ENCODE results near the gene BCORL1. TPM values are rescaled to one million over a fixed set of nuclear protein-coding genes. Genes with fewer than 3 reads are reported as not detected.

Gene BCORL1
- total and polyA plus RNA-seq, 2 of the 4 experiments (the other 2 are of a cell fraction) = 0.54 to 1.6 TPM

DNA sequence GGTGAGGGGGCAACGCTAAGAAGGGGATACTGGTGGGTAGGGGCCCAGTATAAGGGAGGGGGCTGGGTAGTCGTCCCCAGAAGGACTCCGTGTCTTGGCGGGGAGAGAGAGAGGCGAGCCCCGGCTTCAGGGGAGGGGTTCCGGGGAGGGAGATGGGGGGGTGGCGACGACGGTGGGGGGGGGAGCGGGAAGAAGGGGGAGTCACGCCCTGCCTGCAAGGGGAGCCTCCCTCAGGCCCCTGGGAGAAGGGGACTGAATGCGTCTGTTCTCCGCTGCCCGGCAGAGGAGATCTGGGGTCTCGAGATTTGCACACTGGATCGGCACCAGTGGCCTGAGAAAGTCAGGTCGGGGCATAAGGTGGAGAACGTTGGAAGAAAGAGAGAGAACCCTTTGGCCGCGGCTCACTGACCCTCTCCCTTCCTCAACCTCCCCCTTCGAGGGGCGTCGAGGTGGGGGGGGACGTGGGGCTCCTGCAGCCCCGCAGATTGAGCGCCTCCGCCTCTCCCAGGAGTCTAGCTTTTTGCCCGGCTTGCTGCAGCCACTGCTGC is 609 bp upstream of the BCORL1 start:
- H3K27me3 ChIP-seq (ENCODE audit: control insufficient read depth, insufficient read depth, low read length) = peaks cover 15% of the 10 kb centered on the region
- dilution Hi-C loops (cut with HindIII; ENCODE audit: low sequenced_read_pairs, unreplicated experiment) (no loop called here), intact Hi-C loops (cut with micrococcal nuclease) (loop anchor here (2.0 kb wide), 1 partner anchor 51 kb away; no protein-coding TSS in a partner anchor), in situ Hi-C loops (cut with MboI; ENCODE audit: low sequenced_read_pairs) (no loop called here)
- H3K4me1 ChIP-seq (ENCODE audit: control insufficient read depth, insufficient read depth, low read length) = no peaks in the 10 kb centered on the region
- H2AK5ac ChIP-seq (ENCODE audit: low read depth, low read length) = 0 out of 2 replicates have a peak overlapping the region, but pooled peaks have one; percentile 16
- H2BK5ac ChIP-seq (ENCODE audit: low read depth, low read length, poor library complexity, severe bottlenecking) = no peak overlapping the region
- DNase-seq = no peak
- H3K4ac ChIP-seq (ENCODE audit: low read depth, low read length) = peak overlapping the region; percentile 43; the same call in 1 of the 2 replicates
- no peak overlapping the region for H3K27ac ChIP-seq (ENCODE audit: insufficient read depth, low read length)
- POLR2A ChIA-PET (ENCODE audit: unreplicated experiment) = no interaction called here
- no peak overlapping the region; the same call in 1 of the 2 replicates for H3K14ac ChIP-seq (replicated peaks; ENCODE audit: low read depth, low read length)
- H3K79me1 ChIP-seq (ENCODE audit: low read depth in 1 of 2, low read length in 2 of 2) = peaks cover 0 to 8% of the 10 kb centered on the region in 2 experiments; a peak in 3 of 4 replicates
- no peak overlapping the region for H2BK15ac ChIP-seq (ENCODE audit: low read depth, low read length)
- H4K91ac ChIP-seq (ENCODE audit: insufficient read depth, low read depth, low read length) = no peak overlapping the region
- no peak for TF ChIP-seq ELK1 (IDR thresholded peaks at IDR 0.05; ENCODE audit: borderline replicate concordance, low read depth, low read length)
- TF ChIP-seq SMC3 (IDR thresholded peaks at IDR 0.05; ENCODE audit: low read depth, low read length) = no peak
- TF ChIP-seq POLR2A (IDR thresholded peaks at IDR 0.05; ENCODE audit: low read depth, low read length) = no peak
- no peak for TF ChIP-seq RCOR1 (IDR thresholded peaks at IDR 0.05; ENCODE audit: insufficient replicate concordance, low read length)
- no peak for TF ChIP-seq CHD1 (IDR thresholded peaks at IDR 0.05; ENCODE audit: low read depth, low read length)
- TF ChIP-seq MAZ (IDR thresholded peaks at IDR 0.05; ENCODE audit: borderline replicate concordance, low read depth, low read length) = no peak
- TF ChIP-seq CEBPB (IDR thresholded peaks at IDR 0.05; ENCODE audit: low read depth, low read length) = no peak
- TF ChIP-seq, protein P1, sequence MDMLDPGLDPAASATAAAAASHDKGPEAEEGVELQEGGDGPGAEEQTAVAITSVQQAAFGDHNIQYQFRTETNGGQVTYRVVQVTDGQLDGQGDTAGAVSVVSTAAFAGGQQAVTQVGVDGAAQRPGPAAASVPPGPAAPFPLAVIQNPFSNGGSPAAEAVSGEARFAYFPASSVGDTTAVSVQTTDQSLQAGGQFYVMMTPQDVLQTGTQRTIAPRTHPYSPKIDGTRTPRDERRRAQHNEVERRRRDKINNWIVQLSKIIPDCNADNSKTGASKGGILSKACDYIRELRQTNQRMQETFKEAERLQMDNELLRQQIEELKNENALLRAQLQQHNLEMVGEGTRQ (IDR thresholded peaks at IDR 0.05; ENCODE audit: low read depth, low read length) = no peak
- TF ChIP-seq MAFK (IDR thresholded peaks at IDR 0.05; ENCODE audit: low read depth, low read length) = no peak
- no peak for TF ChIP-seq RFX5 (IDR thresholded peaks at IDR 0.05; ENCODE audit: low read depth, low read length)
- no peak for TF ChIP-seq RAD21 (IDR thresholded peaks at IDR 0.05; ENCODE audit: low read length)
- no peak for TF ChIP-seq MXI1 (IDR thresholded peaks at IDR 0.05; ENCODE audit: borderline replicate concordance, low read depth, low read length)
- TF ChIP-seq, protein P2, sequence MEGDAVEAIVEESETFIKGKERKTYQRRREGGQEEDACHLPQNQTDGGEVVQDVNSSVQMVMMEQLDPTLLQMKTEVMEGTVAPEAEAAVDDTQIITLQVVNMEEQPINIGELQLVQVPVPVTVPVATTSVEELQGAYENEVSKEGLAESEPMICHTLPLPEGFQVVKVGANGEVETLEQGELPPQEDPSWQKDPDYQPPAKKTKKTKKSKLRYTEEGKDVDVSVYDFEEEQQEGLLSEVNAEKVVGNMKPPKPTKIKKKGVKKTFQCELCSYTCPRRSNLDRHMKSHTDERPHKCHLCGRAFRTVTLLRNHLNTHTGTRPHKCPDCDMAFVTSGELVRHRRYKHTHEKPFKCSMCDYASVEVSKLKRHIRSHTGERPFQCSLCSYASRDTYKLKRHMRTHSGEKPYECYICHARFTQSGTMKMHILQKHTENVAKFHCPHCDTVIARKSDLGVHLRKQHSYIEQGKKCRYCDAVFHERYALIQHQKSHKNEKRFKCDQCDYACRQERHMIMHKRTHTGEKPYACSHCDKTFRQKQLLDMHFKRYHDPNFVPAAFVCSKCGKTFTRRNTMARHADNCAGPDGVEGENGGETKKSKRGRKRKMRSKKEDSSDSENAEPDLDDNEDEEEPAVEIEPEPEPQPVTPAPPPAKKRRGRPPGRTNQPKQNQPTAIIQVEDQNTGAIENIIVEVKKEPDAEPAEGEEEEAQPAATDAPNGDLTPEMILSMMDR (conservative IDR thresholded peaks at IDR 0.05; ENCODE audit: low read depth, low read length) = no peak
- no peak for TF ChIP-seq BHLHE40 (IDR thresholded peaks at IDR 0.05; ENCODE audit: low read depth, low read length)
- TF ChIP-seq NFE2L2 (IDR thresholded peaks at IDR 0.05; ENCODE audit: low read depth, low read length) = no peak
- H3K9me3 ChIP-seq (ENCODE audit: control insufficient read depth, insufficient read depth, low read length) = no peaks in the 10 kb centered on the region
- H4K8ac ChIP-seq (ENCODE audit: low read depth in 2 of 2, low read length in 2 of 2) = no peak overlapping the region; a peak in 1 of 4 replicates
- no peak overlapping the region for H4K5ac ChIP-seq (ENCODE audit: low read depth, low read length)
- no peaks in the 10 kb centered on the region for H3K9me1 ChIP-seq (ENCODE audit: insufficient read depth, low read length)
- no peaks in the 10 kb centered on the region for H3K36me3 ChIP-seq (ENCODE audit: control insufficient read depth, insufficient read depth, low read length)
- peak overlapping the region; percentile 85 for H2AK9ac ChIP-seq (replicated peaks; ENCODE audit: low read depth, low read length, poor library complexity)
- H3K56ac ChIP-seq (ENCODE audit: extremely low read depth, insufficient read depth, low read length) = no peak overlapping the region
- H3K9ac ChIP-seq (ENCODE audit: low read depth, low read length) = peak overlapping the region; percentile 13; the same call in 1 of the 2 replicates
- H4K20me1 ChIP-seq (ENCODE audit: insufficient read depth, low read length) = no peaks in the 10 kb centered on the region
- peak overlapping the region; percentile 95 for H3K4me2 ChIP-seq (ENCODE audit: low read depth, low read length)
- H2BK20ac ChIP-seq (ENCODE audit: low read depth, low read length) = no peak overlapping the region
- H3K23ac ChIP-seq (ENCODE audit: low read depth, low read length) = 0 out of 2 replicates have a peak overlapping the region, but pooled peaks have one; percentile 42
- H2BK120ac ChIP-seq (ENCODE audit: low read depth, low read length) = no peak overlapping the region
- peak overlapping the region; percentile 71 for H3K4me3 ChIP-seq (ENCODE audit: insufficient read depth, low read depth, low read length)
- no peak overlapping the region for H3K18ac ChIP-seq (ENCODE audit: low read depth, low read length)
- no TSS peak for BruUV-seq (replicated peaks)
- WGBS, 2 experiments (ENCODE audit: extremely low coverage in 2 of 2, insufficient read length in 1 of 2) = 17% methylated on average over 7 of the region's 29 CpGs; no CpG with 5 or more reads in 1 of the 2 experiments
- H2AFZ ChIP-seq (replicated peaks; ENCODE audit: low read length, poor library complexity) = peak overlapping the region; percentile 91
- no peak for ATAC-seq (ENCODE audit: low read depth)
- CTCF ChIA-PET = no interaction called here

Data from IMR-90 (cell line).